HG02970 (cell line): ENCODE data around the gene SNX7.

Experiments used
- ATAC-seq: cut with Tn5 transposase; IDR thresholded peaks from one replicate; pipeline ENCODE4 v1.9.1; 2021; ENCODE audit warnings: mild to moderate bottlenecking, moderate library complexity, moderate number of reproducible peaks; ENCODE audit not compliant: unreplicated experiment, low FRiP score

Gene SNX7

GRCh38 chr1:98763488-98764150 lies 102.1 kb downstream of the SNX7 start:
- ATAC-seq = no peak

DNA sequence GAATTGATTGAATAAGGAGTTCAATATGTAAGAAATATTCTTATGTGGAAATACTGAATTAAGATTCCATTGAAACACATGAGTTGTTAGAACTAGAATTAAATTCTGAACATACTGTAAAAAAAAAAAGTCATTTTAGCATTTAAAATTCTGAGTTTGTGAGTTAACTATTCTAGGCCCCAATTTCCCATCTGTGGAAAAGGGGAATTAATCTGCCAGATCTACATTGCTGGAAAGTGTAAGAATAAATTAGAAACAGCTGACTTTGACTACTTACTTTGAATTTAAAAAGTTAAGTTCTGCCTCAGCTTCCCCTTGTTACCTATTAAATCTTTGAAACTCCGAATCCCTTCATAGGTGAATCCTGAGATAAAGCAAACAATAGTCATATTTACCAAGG lies 103.0 kb downstream of the SNX7 start:
- no peak for ATAC-seq

DNA sequence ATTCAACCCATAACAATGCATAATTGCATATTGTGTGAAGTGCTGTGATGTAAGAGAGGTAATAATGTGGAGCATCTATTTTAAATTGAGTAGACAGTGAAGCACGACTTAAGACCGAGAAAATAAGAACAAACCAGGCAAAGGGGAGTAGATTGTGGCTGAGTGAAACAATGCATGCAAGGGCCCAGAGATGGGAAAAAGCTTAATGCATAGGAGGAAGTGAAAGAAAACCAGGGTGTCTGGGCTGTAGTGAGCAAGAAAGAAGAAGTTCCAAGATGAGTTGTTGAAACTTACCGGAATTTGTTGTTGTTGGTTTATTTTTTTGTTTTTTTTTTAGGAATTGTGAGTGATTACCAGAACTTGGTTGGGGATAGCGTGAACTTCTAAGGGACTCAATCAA lies 104.7 kb downstream of the SNX7 start:
- no peak for ATAC-seq

- ATAC-seq = no peak
Observed at GRCh38 chr1:98769162-98769561, 107.6 kb downstream of the SNX7 start.

- no peak for ATAC-seq
Observed at GRCh38 chr1:98781906-98782305, 120.4 kb downstream of the SNX7 start.

DNA sequence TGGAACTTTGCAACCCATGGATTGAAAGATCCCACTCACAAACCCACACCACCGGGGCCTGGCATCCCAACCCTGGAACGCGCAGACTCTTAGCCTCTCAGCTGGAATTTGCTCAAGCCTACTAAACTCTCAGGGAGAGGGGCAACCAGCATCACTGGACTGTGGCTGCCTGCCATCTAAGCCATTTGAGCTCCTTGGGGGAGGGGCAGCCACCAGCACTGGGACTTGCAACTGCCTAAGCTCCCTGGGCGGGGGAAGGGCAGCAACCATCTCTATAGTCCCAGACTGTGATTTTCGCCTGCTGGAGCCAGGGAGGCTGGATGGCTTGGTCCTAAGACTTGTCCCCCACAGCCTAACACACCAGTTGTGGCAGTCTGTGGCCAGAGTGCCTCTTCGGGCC lies 122.3 kb downstream of the SNX7 start:
- ATAC-seq = no peak

DNA sequence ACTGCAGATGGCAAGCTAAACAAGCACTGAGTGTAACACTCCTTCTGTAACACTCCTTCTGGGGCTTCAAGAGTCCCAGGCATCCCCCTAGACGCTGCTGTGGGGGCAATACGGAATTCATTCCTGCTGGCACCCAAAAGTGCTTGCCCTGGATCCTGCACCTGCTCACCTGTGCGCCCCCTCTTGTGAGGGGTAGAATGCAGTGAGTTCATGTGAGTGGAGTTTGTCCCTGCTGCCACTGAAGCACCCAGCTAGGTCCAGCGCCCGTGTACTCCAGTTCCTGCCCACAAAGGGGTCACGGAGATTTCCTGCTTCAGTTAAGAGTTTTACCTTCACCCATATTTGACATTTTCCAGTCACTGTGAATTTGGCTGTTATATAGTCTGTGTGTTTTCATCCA lies 130.0 kb downstream of the SNX7 start:
- ATAC-seq = no peak

GRCh38 chr1:98792123-98792522 lies 130.6 kb downstream of the SNX7 start:
- ATAC-seq = no peak

DNA sequence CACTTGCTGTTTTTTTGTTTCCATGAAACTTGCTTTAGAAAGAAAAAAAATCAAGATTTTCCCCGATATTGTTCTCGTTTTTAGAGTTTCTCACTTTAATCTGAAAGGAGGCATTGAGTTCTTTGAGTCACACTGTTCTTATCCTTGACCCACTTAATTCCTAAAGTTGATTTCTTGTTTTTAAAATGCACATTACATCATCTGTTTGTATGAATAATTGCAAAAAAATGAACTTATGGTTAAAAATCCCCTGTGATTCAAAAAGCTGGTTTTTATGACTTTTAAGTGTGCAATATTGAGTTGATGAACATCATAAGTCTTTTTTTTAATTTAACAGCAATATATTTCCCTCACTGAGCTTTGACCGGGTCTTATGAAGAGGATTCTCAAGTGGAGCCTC lies 131.6 kb downstream of the SNX7 start:
- ATAC-seq = no peak

DNA sequence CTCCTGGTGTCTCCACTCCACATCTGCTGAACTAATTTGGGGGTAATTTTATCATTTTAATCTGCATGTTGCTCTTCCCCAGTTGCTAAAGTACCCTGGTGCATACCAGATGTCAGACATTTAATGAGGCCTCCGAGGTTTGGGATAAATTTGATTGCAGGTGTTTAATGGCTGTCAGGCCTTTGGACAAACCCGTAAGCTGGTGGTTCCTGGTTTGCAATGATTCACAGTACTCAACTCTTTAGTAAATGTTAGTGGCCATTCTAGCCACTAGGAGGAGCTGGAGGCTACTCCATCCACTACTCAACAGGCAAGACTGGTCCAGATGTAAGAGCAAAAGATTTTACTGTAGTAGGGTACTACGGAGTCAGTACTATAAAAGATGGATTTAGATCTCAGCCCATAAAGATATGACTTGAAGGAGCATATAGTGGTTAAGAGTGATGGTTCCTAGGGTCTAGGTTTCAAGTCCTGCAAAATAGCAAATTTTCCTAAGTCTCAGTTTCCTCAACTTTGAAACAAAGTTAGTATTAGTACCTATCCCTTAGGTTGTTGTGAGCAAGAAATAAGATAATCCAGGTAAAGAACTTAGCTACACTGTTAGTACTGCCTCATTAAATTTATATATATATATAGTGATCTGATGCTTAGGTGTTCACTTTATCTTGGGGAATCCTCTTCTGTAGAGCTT lies 132.8 kb downstream of the SNX7 start:
- ATAC-seq = peak; percentile 96

DNA sequence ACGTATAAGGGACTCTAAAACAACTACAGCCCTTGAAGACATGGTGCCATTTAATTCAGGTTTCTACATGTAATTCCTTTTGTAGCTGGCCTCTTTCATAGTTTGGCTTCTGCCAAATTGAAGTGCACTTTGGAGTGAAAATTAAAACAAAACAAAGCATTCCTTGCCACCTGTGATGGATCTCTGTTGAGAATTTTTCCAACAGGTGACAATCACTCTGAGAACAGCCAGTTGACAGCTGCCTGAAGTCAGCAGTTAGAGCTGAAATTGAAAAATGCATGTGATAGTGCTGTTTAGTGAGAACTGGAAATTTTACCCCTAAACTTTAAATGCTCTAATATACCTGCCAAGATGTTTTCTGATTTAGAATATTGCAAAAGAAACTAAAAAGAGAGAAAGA lies 134.5 kb downstream of the SNX7 start:
- ATAC-seq = no peak

DNA sequence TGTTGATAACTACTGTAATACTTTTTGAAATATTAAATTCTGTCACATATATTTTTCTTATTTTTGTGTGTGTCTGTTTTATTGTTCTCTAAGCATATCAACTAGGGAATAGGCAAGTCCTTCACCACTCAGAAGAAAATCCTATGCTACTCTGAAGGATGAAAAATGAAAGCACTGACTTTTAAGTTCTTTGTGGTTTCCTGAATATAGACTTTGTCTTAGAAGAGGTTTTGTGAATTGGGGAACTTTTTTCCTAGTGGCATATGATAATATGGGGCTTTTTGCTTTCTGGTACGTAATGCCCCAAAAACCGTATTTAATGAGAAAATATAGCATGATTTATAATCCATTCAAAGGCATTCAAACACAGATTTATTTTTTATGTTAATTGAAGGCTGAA lies 136.0 kb downstream of the SNX7 start:
- ATAC-seq = no peak
